LNCaP clone FGC (cell line): ENCODE measurements around the gene UBAP2L.
"Not testable (repeated sequence)": the region's sequence is repeated elsewhere in the genome, so short reads cannot be mapped to it uniquely, and the experiment has no call there.

Experiments
- DNase-seq: peaks from one replicate; pipeline ENCODE4 v3.0.0-alpha.2; 2011; ENCODE audit warnings: low read depth
- H3K4me3 ChIP-seq: 2 replicates; pipeline ENCODE4 v1.5.1; 2011; ENCODE audit warnings: mild to moderate bottlenecking, low read depth, low read length, control low read depth
- CTCF ChIP-seq: IDR thresholded peaks from 2 replicates; pipeline ENCODE4 v1.5.1; 2012; ENCODE audit warnings: mild to moderate bottlenecking; ENCODE audit not compliant: control insufficient read depth, insufficient read depth; ENCODE audit errors: extremely low read depth

Gene UBAP2L

GRCh38 chr1:154272217-154272998 lies 51.7 kb downstream of the UBAP2L start, which contains the start of gene HAX1:
TSS of gene HAX1 (plus strand) at chr1:154272629. CDS start at chr1:154272724, 95 bp downstream.
- peak within 1 kb of the TSS; percentile 93 for H3K4me3 ChIP-seq
- peak; percentile 90 for DNase-seq
- TF ChIP-seq CTCF, result peak; percentile 55

- no peak for TF ChIP-seq CTCF
- peak overlapping the region; percentile 93 for H3K4me3 ChIP-seq
- no peak for DNase-seq
These were observed 52.3 kb downstream of the UBAP2L start for GRCh38 chr1:154272999-154273563.

- no peak overlapping the region for H3K4me3 ChIP-seq
- peak; percentile 38 for TF ChIP-seq CTCF
- no peak for DNase-seq
These were observed 56.0 kb downstream of the UBAP2L start for GRCh38 chr1:154276797-154277196.

- not testable (repeated sequence) for H3K4me3 ChIP-seq, DNase-seq
These were observed 66.8 kb downstream of the UBAP2L start for GRCh38 chr1:154287591-154287990.

- no peak for DNase-seq
- no peak for TF ChIP-seq CTCF
- H3K4me3 ChIP-seq, result no peak overlapping the region
These were observed 67.9 kb downstream of the UBAP2L start for GRCh38 chr1:154288661-154289060.

GRCh38 chr1:154290921-154291320 lies 70.2 kb downstream of the UBAP2L start:
- TF ChIP-seq CTCF, result no peak
- no peak overlapping the region for H3K4me3 ChIP-seq
- no peak for DNase-seq

GRCh38 chr1:154295408-154296235 lies 74.9 kb downstream of the UBAP2L start:
- no peak overlapping the region for H3K4me3 ChIP-seq
- no peak for TF ChIP-seq CTCF
- no peak for DNase-seq
